ENCODE measurements around the gene CCSER2.

The CCSER2 gene

GRCh38 chr10:84429926-84430520 lies 101.6 kb downstream of the CCSER2 start (continued):
- no peak for TF ChIP-seq ZFP30 (CRISPR knock-in tag; IDR thresholded peaks at IDR 0.05)
- no peak for TF ChIP-seq GLIS3 (CRISPR knock-in tag; IDR thresholded peaks at IDR 0.05)
- TF ChIP-seq SNAI2 (CRISPR knock-in tag; IDR thresholded peaks at IDR 0.05), result no peak
- TF ChIP-seq CREB5 (CRISPR knock-in tag; IDR thresholded peaks at IDR 0.05; ENCODE audit: low read depth), result no peak
- no peak for TF ChIP-seq ZC3H10 (CRISPR knock-in tag; IDR thresholded peaks at IDR 0.05)

GRCh38 chr10:84432891-84433290 lies 104.5 kb downstream of the CCSER2 start:
- no peak for ATAC-seq
- TF ChIP-seq TSHZ2 (CRISPR knock-in tag; IDR thresholded peaks at IDR 0.05), result no peak
- TF ChIP-seq OSR1 (CRISPR knock-in tag; IDR thresholded peaks at IDR 0.05), result no peak
- TF ChIP-seq CREB5 (CRISPR knock-in tag; IDR thresholded peaks at IDR 0.05; ENCODE audit: low read depth), result no peak
- TF ChIP-seq ZFP30 (CRISPR knock-in tag; IDR thresholded peaks at IDR 0.05), result no peak
- TF ChIP-seq ZNF565 (CRISPR knock-in tag; conservative IDR thresholded peaks at IDR 0.05; ENCODE audit: low read depth), result no peak
- no peak for TF ChIP-seq CSDC2 (CRISPR knock-in tag; IDR thresholded peaks at IDR 0.05)
- TF ChIP-seq POU6F1 (CRISPR knock-in tag; IDR thresholded peaks at IDR 0.05; ENCODE audit: borderline replicate concordance, low read depth), result no peak
- TF ChIP-seq SNAI2 (CRISPR knock-in tag; IDR thresholded peaks at IDR 0.05), result no peak
- no peak for TF ChIP-seq PATZ1 (CRISPR knock-in tag; IDR thresholded peaks at IDR 0.05; ENCODE audit: borderline replicate concordance)
- no peak for TF ChIP-seq CSRNP3 (CRISPR knock-in tag; IDR thresholded peaks at IDR 0.05)
- TF ChIP-seq TCF4 (CRISPR knock-in tag; IDR thresholded peaks at IDR 0.05; ENCODE audit: borderline replicate concordance), result no peak
- TF ChIP-seq PPARA (CRISPR knock-in tag; IDR thresholded peaks at IDR 0.05; ENCODE audit: borderline replicate concordance), result no peak
- TF ChIP-seq ZNF70 (CRISPR knock-in tag; IDR thresholded peaks at IDR 0.05), result no peak
- TF ChIP-seq RARB (CRISPR knock-in tag; IDR thresholded peaks at IDR 0.05), result no peak
- TF ChIP-seq BACH2 (CRISPR knock-in tag; IDR thresholded peaks at IDR 0.05; ENCODE audit: borderline replicate concordance), result no peak
- TF ChIP-seq ZC3H10 (CRISPR knock-in tag; IDR thresholded peaks at IDR 0.05), result no peak
- TF ChIP-seq ISL1 (CRISPR knock-in tag; IDR thresholded peaks at IDR 0.05), result no peak
- TF ChIP-seq ZFP3 (CRISPR knock-in tag; IDR thresholded peaks at IDR 0.05), result no peak
- no peak for TF ChIP-seq GLIS3 (CRISPR knock-in tag; IDR thresholded peaks at IDR 0.05)

- ATAC-seq, result no peak
- TF ChIP-seq GLIS3 (CRISPR knock-in tag; IDR thresholded peaks at IDR 0.05) (no peak), TCF4 (CRISPR knock-in tag; IDR thresholded peaks at IDR 0.05; ENCODE audit: borderline replicate concordance) (no peak), ESRRG (CRISPR knock-in tag; IDR thresholded peaks at IDR 0.05) (no peak)
These were observed 112.4 kb downstream of the CCSER2 start for GRCh38 chr10:84440781-84441180.

Data from SK-N-SH treated with all-trans-retinoic acid at 6 μM for 48 hours (cell line).